H1 (cell line): Measurements from ENCODE around the gene DAZAP2. TPM values are rescaled to one million over a fixed set of nuclear protein-coding genes. Genes with fewer than 3 reads are reported as not detected.

Source experiments
- ATF2 ChIP-seq: IDR thresholded peaks from 2 replicates; pipeline ENCODE4 v1.6.1; 2012; ENCODE audit warnings: low read length, inconsistent platforms
- GTF2F1 ChIP-seq: IDR thresholded peaks from 2 replicates; pipeline ENCODE4 v1.6.1; 2012; ENCODE audit warnings: low read depth, low read length, improper control_type of control experiment, borderline replicate concordance
- MAX ChIP-seq: IDR thresholded peaks from 2 replicates; pipeline ENCODE4 v1.6.1; 2012; ENCODE audit warnings: inconsistent platforms
- PHF8 ChIP-seq: fragments of 200-600 bp; sonication (generic); conservative IDR thresholded peaks from 2 replicates; pipeline ENCODE4 v1.7.1; 2012; ENCODE audit warnings: low read depth, mild to moderate bottlenecking, inconsistent platforms, low read length, moderate library complexity
- SRF ChIP-seq: IDR thresholded peaks from 2 replicates; pipeline ENCODE4 v1.6.1; 2011; ENCODE audit warnings: mild to moderate bottlenecking, low read depth, low read length, moderate library complexity
- polyA plus RNA-seq, 7 experiments: library from polyadenylated mRNA; depleted of rRNA in 3 of 7; stranded (reverse) in 5 of 7; unstranded in 2 of 7; fragments of >200 nt in 5 of 7; fragments of 200-250 nt in 2 of 7; gene quantifications; 1 replicate in 5 of 7; 2 replicates in 1 of 7; 4 replicates in 1 of 7; pipeline versions ENCODE4 v1.2.1 to v1.2.3, GENCODE V29; 2011 to 2013; ENCODE audit warnings: missing spikeins in 2 of 7, mixed read lengths in 2 of 7
- total RNA-seq: library from RNA; stranded (reverse); fragmentation: NEBNext Ultra II Directional; extraction: Animal tissue kit (Norgen Biotek cat#: 25700); gene quantifications from 2 replicates; pipeline ENCODE4 v1.2.1, GENCODE V29; 2021

DAZAP2 gene
- total and polyA plus RNA-seq, 2 of the 8 experiments (the other 6 are each of a cell fraction or from before 2014, with no cell fraction given), result 27.1 to 77.2 TPM

GRCh38 chr12:51275088-51275487 lies 36.5 kb downstream of the DAZAP2 start (continued):
- TF ChIP-seq GTF2F1, result no peak
- TF ChIP-seq PHF8, result no peak
- TF ChIP-seq ATF2, result no peak
- TF ChIP-seq SRF, result no peak
- TF ChIP-seq MAX, result no peak
